Measurements from ENCODE around the gene ERBB4.

- no peak for TF ChIP-seq POLR2A (IDR thresholded peaks at IDR 0.05)
- TF ChIP-seq CTCF (IDR thresholded peaks at IDR 0.05): no peak
Measured at GRCh38 chr2:211741966-211742365, 796.6 kb downstream of the ERBB4 start.

Measured in uterus (tissue), 2 donors.